Osteoblast (primary cell): ENCODE results near the gene PCDHA1. TPM values are rescaled to one million over a fixed set of nuclear protein-coding genes. Genes with fewer than 3 reads are reported as not detected.
A peak's percentile ranks its signal among the peaks of the same experiment; 100 is the strongest.
"Not testable (repeated sequence)": the region's sequence is repeated elsewhere in the genome, so short reads cannot be mapped to it uniquely, and the experiment has no call there.

Experiments used
- DNase-seq: peaks from one replicate; pipeline ENCODE4 v3.0.0; 2011; ENCODE audit warnings: low spot score, mixed read lengths; ENCODE audit not compliant: insufficient read length; ENCODE audit errors: missing footprints
- H2AFZ ChIP-seq: 2 replicates; pipeline ENCODE4 v1.6.0; 2011; ENCODE audit warnings: mild to moderate bottlenecking, low read length
- H3K27ac ChIP-seq: 2 replicates; pipeline ENCODE4 v1.5.1; 2011; ENCODE audit warnings: mild to moderate bottlenecking, low read depth, low read length, moderate library complexity
- H3K27me3 ChIP-seq: 2 replicates; pipeline ENCODE4 v1.6.0; 2012; ENCODE audit warnings: mild to moderate bottlenecking, control low read depth, inconsistent platforms, low read length, moderate library complexity; ENCODE audit not compliant: insufficient read depth
- H3K36me3 ChIP-seq: 2 replicates; pipeline ENCODE4 v1.5.1; 2011; ENCODE audit warnings: mild to moderate bottlenecking, low read length, control low read depth, moderate library complexity; ENCODE audit not compliant: insufficient read depth
- H3K4me1 ChIP-seq: 2 replicates; pipeline ENCODE4 v1.5.1; 2011; ENCODE audit warnings: mild to moderate bottlenecking, low read length, control low read depth, moderate library complexity; ENCODE audit not compliant: insufficient read depth
- H3K4me2 ChIP-seq: 2 replicates; pipeline ENCODE4 v1.6.0; 2011; ENCODE audit warnings: mild to moderate bottlenecking, low read length; ENCODE audit not compliant: insufficient read depth
- H3K4me3 ChIP-seq: fragments of 200-600 bp; sonication (generic); 3 replicates; pipeline ENCODE4 v1.5.1; 2012; ENCODE audit warnings: mild to moderate bottlenecking, low read length, inconsistent platforms; ENCODE audit not compliant: insufficient read depth
- H3K79me2 ChIP-seq: 2 replicates; pipeline ENCODE4 v1.6.0; 2012; ENCODE audit warnings: mild to moderate bottlenecking, low read length, control low read depth, inconsistent platforms; ENCODE audit not compliant: insufficient read depth
- H3K9me3 ChIP-seq: 2 replicates; pipeline ENCODE4 v1.5.1; 2011; ENCODE audit warnings: low read depth, low read length, control low read depth
- H4K20me1 ChIP-seq: 2 replicates; pipeline ENCODE4 v1.6.0; 2012; ENCODE audit warnings: mild to moderate bottlenecking, low read length, control low read depth; ENCODE audit not compliant: insufficient read depth
- total RNA-seq: library from RNA; depleted of rRNA; stranded (reverse); fragments of >200 nt; gene quantifications from 2 replicates; pipeline ENCODE4 v1.2.3, GENCODE V29; 2012
- TF ChIP-seq, protein P1 (sequence below): IDR thresholded peaks from 2 replicates; pipeline ENCODE4 v1.5.1; 2011; ENCODE audit warnings: mild to moderate bottlenecking, low read depth, low read length, moderate library complexity; ENCODE audit errors: extremely low read depth

The PCDHA1 gene
- total RNA-seq, 1 donor, result not detected

DNA sequence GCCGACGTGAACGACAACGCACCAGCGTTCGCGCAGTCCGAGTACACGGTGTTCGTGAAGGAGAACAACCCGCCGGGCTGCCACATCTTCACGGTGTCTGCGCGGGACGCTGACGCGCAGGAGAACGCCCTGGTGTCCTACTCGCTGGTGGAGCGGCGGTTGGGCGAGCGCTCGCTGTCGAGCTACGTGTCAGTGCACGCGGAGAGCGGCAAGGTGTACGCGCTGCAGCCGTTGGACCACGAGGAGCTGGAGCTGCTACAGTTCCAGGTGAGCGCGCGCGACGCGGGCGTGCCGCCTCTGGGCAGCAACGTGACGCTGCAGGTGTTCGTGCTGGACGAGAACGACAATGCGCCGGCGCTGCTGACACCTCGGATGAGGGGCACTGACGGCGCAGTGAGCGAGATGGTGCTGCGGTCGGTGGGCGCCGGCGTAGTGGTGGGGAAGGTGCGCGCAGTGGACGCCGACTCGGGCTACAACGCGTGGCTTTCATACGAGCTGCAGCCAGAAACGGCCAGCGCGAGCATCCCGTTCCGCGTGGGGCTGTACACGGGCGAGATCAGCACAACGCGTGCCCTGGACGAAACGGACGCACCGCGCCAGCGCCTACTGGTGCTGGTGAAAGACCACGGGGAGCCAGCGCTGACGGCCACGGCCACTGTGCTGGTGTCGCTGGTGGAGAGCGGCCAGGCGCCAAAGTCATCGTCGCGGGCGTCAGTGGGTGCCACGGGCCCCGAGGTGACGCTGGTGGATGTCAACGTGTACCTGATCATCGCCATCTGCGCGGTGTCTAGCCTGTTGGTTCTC lies 64.1 kb downstream of the PCDHA1 start:
- not testable (repeated sequence) for H3K27me3 ChIP-seq, H3K9me3 ChIP-seq, H4K20me1 ChIP-seq, H3K27ac ChIP-seq, H3K4me3 ChIP-seq, H3K79me2 ChIP-seq, H3K4me2 ChIP-seq, H3K4me1 ChIP-seq, DNase-seq, H2AFZ ChIP-seq, H3K36me3 ChIP-seq

DNA sequence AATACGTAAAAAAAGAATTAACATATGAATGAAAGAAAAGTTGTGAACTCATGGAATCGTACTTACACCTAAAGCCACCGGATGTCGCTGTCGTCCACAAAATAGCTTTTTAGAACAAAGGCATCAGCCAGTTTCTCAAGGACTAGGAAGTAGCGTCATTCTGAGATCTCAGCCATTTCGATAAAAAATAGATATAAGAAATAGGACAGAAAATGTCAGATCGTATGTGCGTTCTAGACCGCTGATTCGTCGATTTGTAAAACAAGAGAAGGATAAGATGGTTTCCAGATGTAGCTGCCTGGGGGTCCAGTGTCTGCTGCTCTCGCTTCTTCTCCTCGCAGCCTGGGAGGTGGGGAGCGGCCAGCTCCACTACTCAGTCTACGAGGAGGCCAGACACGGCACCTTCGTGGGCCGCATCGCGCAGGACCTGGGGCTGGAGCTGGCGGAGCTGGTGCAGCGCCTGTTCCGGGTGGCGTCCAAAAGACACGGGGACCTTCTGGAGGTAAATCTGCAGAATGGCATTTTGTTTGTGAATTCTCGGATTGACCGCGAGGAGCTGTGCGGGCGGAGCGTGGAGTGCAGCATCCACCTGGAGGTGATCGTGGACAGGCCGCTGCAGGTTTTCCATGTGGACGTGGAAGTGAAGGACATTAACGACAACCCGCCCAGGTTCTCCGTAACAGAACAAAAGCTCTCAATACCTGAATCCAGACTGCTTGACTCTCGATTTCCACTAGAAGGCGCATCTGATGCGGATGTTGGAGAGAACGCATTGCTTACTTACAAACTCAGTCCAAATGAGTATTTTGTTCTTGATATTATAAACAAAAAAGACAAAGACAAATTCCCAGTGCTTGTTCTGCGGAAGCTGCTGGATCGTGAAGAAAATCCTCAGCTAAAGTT lies 70.1 kb downstream of the PCDHA1 start, which contains the start of gene PCDHA10:
TSS of gene PCDHA10 (plus strand) at position 126 of the 903 bp plus-strand sequence. CDS start at position 278, 152 bp downstream.
- H3K9me3 ChIP-seq, result no peaks in the 10 kb centered on the region
- H3K4me2 ChIP-seq, result no peak within 1 kb of the TSS
- H4K20me1 ChIP-seq, result no peaks in the 10 kb centered on the region
- no peaks in the 10 kb centered on the region for H3K27me3 ChIP-seq
- DNase-seq, result no peak
- no peaks in the 10 kb centered on the region for H3K4me1 ChIP-seq
- no peak within 1 kb of the TSS for H3K4me3 ChIP-seq
- no peak within 1 kb of the TSS for H2AFZ ChIP-seq
- H3K27ac ChIP-seq, result no peak within 1 kb of the TSS
- no peaks in the 10 kb centered on the region for H3K79me2 ChIP-seq
- TF ChIP-seq, protein P1, sequence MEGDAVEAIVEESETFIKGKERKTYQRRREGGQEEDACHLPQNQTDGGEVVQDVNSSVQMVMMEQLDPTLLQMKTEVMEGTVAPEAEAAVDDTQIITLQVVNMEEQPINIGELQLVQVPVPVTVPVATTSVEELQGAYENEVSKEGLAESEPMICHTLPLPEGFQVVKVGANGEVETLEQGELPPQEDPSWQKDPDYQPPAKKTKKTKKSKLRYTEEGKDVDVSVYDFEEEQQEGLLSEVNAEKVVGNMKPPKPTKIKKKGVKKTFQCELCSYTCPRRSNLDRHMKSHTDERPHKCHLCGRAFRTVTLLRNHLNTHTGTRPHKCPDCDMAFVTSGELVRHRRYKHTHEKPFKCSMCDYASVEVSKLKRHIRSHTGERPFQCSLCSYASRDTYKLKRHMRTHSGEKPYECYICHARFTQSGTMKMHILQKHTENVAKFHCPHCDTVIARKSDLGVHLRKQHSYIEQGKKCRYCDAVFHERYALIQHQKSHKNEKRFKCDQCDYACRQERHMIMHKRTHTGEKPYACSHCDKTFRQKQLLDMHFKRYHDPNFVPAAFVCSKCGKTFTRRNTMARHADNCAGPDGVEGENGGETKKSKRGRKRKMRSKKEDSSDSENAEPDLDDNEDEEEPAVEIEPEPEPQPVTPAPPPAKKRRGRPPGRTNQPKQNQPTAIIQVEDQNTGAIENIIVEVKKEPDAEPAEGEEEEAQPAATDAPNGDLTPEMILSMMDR, result peak; percentile 5
- H3K36me3 ChIP-seq, result no peaks in the 10 kb centered on the region

DNA sequence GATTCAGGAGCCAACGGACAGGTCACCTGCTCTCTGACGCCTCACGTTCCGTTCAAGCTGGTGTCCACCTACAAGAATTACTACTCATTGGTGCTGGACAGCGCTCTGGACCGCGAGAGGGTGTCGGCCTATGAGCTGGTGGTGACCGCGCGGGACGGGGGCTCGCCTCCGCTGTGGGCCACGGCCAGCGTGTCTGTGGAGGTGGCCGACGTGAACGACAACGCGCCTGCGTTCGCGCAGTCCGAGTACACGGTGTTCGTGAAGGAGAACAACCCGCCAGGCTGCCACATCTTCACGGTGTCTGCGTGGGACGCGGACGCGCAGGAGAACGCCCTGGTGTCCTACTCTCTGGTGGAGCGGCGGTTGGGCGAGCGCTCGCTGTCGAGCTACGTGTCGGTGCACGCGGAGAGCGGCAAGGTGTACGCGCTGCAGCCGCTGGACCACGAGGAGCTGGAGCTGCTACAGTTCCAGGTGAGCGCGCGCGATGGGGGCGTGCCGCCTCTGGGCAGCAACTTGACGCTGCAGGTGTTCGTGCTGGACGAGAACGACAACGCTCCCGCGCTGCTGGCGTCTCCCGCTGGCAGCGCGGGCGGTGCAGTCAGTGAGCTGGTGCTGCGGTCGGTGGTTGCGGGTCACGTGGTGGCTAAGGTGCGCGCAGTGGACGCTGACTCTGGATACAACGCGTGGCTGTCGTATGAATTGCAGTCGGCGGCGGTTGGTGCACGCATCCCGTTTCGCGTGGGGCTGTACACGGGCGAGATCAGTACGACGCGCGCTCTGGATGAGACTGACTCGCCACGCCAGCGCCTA lies 71.4 kb downstream of the PCDHA1 start:
- Histone ChIP-seq H3K79me2 (no peaks in the 10 kb centered on the region), H3K36me3 (no peaks in the 10 kb centered on the region), H3K4me3 (no peak overlapping the region), H4K20me1 (no peaks in the 10 kb centered on the region), H3K4me2 (no peak overlapping the region), H2AFZ (no peak overlapping the region), H3K4me1 (no peaks in the 10 kb centered on the region), H3K9me3 (no peaks in the 10 kb centered on the region), H3K27me3 (no peaks in the 10 kb centered on the region), H3K27ac (no peak overlapping the region)
- TF ChIP-seq, protein P1, result no peak
- no peak for DNase-seq

DNA sequence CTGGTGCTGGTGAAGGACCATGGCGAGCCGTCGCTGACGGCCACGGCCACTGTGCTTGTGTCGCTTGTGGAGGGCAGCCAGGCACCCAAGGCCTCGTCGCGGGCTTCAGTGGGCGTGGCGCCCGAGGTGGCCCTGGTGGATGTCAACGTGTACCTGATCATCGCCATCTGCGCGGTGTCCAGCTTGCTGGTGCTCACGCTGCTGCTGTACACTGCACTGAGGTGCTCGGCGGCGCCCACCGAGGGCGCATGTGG lies 72.0 kb downstream of the PCDHA1 start:
- no peaks in the 10 kb centered on the region for H4K20me1 ChIP-seq
- H3K27me3 ChIP-seq, result no peaks in the 10 kb centered on the region
- H3K4me2 ChIP-seq, result no peak overlapping the region
- H3K36me3 ChIP-seq, result no peaks in the 10 kb centered on the region
- no peaks in the 10 kb centered on the region for H3K9me3 ChIP-seq
- H2AFZ ChIP-seq, result no peak overlapping the region
- H3K27ac ChIP-seq, result no peak overlapping the region
- no peaks in the 10 kb centered on the region for H3K4me1 ChIP-seq
- H3K79me2 ChIP-seq, result no peaks in the 10 kb centered on the region
- TF ChIP-seq, protein P1, result no peak
- no peak overlapping the region for H3K4me3 ChIP-seq
- DNase-seq, result no peak
